Measurements from ENCODE around the gene ABHD2.

The ABHD2 gene

GRCh38 chr15:89179966-89180875 lies 92.0 kb downstream of the ABHD2 start:
- TF ChIP-seq REST (IDR thresholded peaks at IDR 0.05; ENCODE audit: insufficient read depth in 1 of 2, low read depth in 2 of 2, low read length in 2 of 2) = no peak
- TF ChIP-seq FOXP2 (optimal IDR thresholded peaks at IDR 0.05; ENCODE audit: borderline replicate concordance, extremely low read depth, extremely low read length, insufficient read depth) = no peak
- no peak for TF ChIP-seq SIN3A (IDR thresholded peaks at IDR 0.05; ENCODE audit: borderline replicate concordance, insufficient read depth, low read length)
- TF ChIP-seq POLR2AphosphoS5 (IDR thresholded peaks at IDR 0.05; ENCODE audit: low read depth, low read length) = no peak
- TF ChIP-seq TAF1 (IDR thresholded peaks at IDR 0.05; ENCODE audit: borderline replicate concordance, insufficient read depth, low read length) = no peak

- TF ChIP-seq REST (IDR thresholded peaks at IDR 0.05; ENCODE audit: insufficient read depth in 1 of 2, low read depth in 2 of 2, low read length in 2 of 2) (no peak), SIN3A (IDR thresholded peaks at IDR 0.05; ENCODE audit: borderline replicate concordance, insufficient read depth, low read length) (no peak), FOXP2 (optimal IDR thresholded peaks at IDR 0.05; ENCODE audit: borderline replicate concordance, extremely low read depth, extremely low read length, insufficient read depth) (no peak), POLR2AphosphoS5 (IDR thresholded peaks at IDR 0.05; ENCODE audit: low read depth, low read length) (no peak), TAF1 (IDR thresholded peaks at IDR 0.05; ENCODE audit: borderline replicate concordance, insufficient read depth, low read length) (no peak)
These were observed 96.1 kb downstream of the ABHD2 start for GRCh38 chr15:89184357-89184756.

- TF ChIP-seq REST (IDR thresholded peaks at IDR 0.05; ENCODE audit: insufficient read depth in 1 of 2, low read depth in 2 of 2, low read length in 2 of 2) (no peak), TAF1 (IDR thresholded peaks at IDR 0.05; ENCODE audit: borderline replicate concordance, insufficient read depth, low read length) (no peak), SIN3A (IDR thresholded peaks at IDR 0.05; ENCODE audit: borderline replicate concordance, insufficient read depth, low read length) (no peak), POLR2AphosphoS5 (IDR thresholded peaks at IDR 0.05; ENCODE audit: low read depth, low read length) (no peak), FOXP2 (optimal IDR thresholded peaks at IDR 0.05; ENCODE audit: borderline replicate concordance, extremely low read depth, extremely low read length, insufficient read depth) (no peak)
These were observed 96.8 kb downstream of the ABHD2 start for GRCh38 chr15:89184886-89185526.

GRCh38 chr15:89186803-89187202 lies 98.5 kb downstream of the ABHD2 start:
- no peak for TF ChIP-seq POLR2AphosphoS5 (IDR thresholded peaks at IDR 0.05; ENCODE audit: low read depth, low read length)

- TF ChIP-seq FOXP2 (optimal IDR thresholded peaks at IDR 0.05; ENCODE audit: borderline replicate concordance, extremely low read depth, extremely low read length, insufficient read depth) (no peak), SIN3A (IDR thresholded peaks at IDR 0.05; ENCODE audit: borderline replicate concordance, insufficient read depth, low read length) (no peak), POLR2AphosphoS5 (IDR thresholded peaks at IDR 0.05; ENCODE audit: low read depth, low read length) (no peak), TAF1 (IDR thresholded peaks at IDR 0.05; ENCODE audit: borderline replicate concordance, insufficient read depth, low read length) (no peak), REST (IDR thresholded peaks at IDR 0.05; ENCODE audit: insufficient read depth in 1 of 2, low read depth in 2 of 2, low read length in 2 of 2) (no peak)
These were observed 99.2 kb downstream of the ABHD2 start for GRCh38 chr15:89187301-89187985.
